ENCODE results near the gene LIX1.
"Not testable (repeated sequence)": the region's sequence is repeated elsewhere in the genome, so short reads cannot be mapped to it uniquely, and the experiment has no call there.

Gene LIX1

GRCh38 chr5:97141031-97141430 is 1.4 kb downstream of the LIX1 start:
- no peak for DNase-seq (ENCODE audit: low read depth)

- DNase-seq (ENCODE audit: low read depth): not testable (repeated sequence)
These were observed 2.2 kb downstream of the LIX1 start for GRCh38 chr5:97140250-97140649.

- no peak for DNase-seq (ENCODE audit: low read depth)
These were observed 5.9 kb downstream of the LIX1 start for GRCh38 chr5:97136475-97136874.

- no peak for DNase-seq (ENCODE audit: low read depth)
These were observed 6.5 kb downstream of the LIX1 start for GRCh38 chr5:97135868-97136267.

- no peak for DNase-seq (ENCODE audit: low read depth)
These were observed 7.8 kb downstream of the LIX1 start for GRCh38 chr5:97134634-97135033.

- DNase-seq (ENCODE audit: low read depth): no peak
These were observed 9.3 kb downstream of the LIX1 start for GRCh38 chr5:97133101-97133500.

GRCh38 chr5:97131921-97132320 is 10.5 kb downstream of the LIX1 start:
- no peak for DNase-seq (ENCODE audit: low read depth)

- no peak for DNase-seq (ENCODE audit: low read depth)
These were observed 11.2 kb downstream of the LIX1 start for GRCh38 chr5:97131139-97131710.

- DNase-seq (ENCODE audit: low read depth): no peak
These were observed 14.7 kb downstream of the LIX1 start for GRCh38 chr5:97127727-97128126.

GRCh38 chr5:97125125-97125683 is 17.2 kb downstream of the LIX1 start:
- DNase-seq (ENCODE audit: low read depth): no peak

GRCh38 chr5:97124335-97124734 is 18.1 kb downstream of the LIX1 start:
- DNase-seq (ENCODE audit: low read depth): no peak

GRCh38 chr5:97121848-97122247 is 20.6 kb downstream of the LIX1 start:
- DNase-seq (ENCODE audit: low read depth): no peak

GRCh38 chr5:97120195-97120594 is 22.2 kb downstream of the LIX1 start:
- no peak for DNase-seq (ENCODE audit: low read depth)

GRCh38 chr5:97119007-97119390 is 23.4 kb downstream of the LIX1 start:
- no peak for DNase-seq (ENCODE audit: low read depth)

- no peak for DNase-seq (ENCODE audit: low read depth)
These were observed 24.0 kb downstream of the LIX1 start for GRCh38 chr5:97118261-97119006.

GRCh38 chr5:97115932-97116331 is 26.5 kb downstream of the LIX1 start:
- no peak for DNase-seq (ENCODE audit: low read depth)

- no peak for DNase-seq (ENCODE audit: low read depth)
These were observed 30.2 kb downstream of the LIX1 start for GRCh38 chr5:97112230-97112629.

- DNase-seq (ENCODE audit: low read depth): no peak
These were observed 30.8 kb downstream of the LIX1 start for GRCh38 chr5:97111616-97112015.

- no peak for DNase-seq (ENCODE audit: low read depth)
These were observed 31.4 kb downstream of the LIX1 start for GRCh38 chr5:97111004-97111403.

GRCh38 chr5:97107318-97107717 is 35.1 kb downstream of the LIX1 start:
- no peak for DNase-seq (ENCODE audit: low read depth)

- no peak for DNase-seq (ENCODE audit: low read depth)
These were observed 36.2 kb downstream of the LIX1 start for GRCh38 chr5:97106216-97106581.

- DNase-seq (ENCODE audit: low read depth): no peak
These were observed 36.8 kb downstream of the LIX1 start for GRCh38 chr5:97105501-97106215.

- no peak for DNase-seq (ENCODE audit: low read depth)
These were observed 40.4 kb downstream of the LIX1 start for GRCh38 chr5:97102010-97102470.
